Activated B cell treated with CpG ODN at 0.5 μM for 24 hours (primary cell): ENCODE measurements around the gene CENPP. TPM values are rescaled to one million over a fixed set of nuclear protein-coding genes. Genes with fewer than 3 reads are reported as not detected.

ENCODE experiments used
- ATAC-seq: fragments of 200-7000 bp; cut with Tn5 transposase; one replicate; pipeline ENCODE4 v1.10.0; 2021; ENCODE audit warnings: low read depth, mild to moderate bottlenecking, moderate library complexity
- CTCF ChIA-PET: fragments of 350-600 bp; sonication (Branson Sonifier 250); formaldehyde crosslinking; loops from one replicate; lab custom pipeline; 2021; ENCODE audit warnings: antibody characterized with exemption; lab: Charles Lee
- POLR2A ChIA-PET: fragments of 350-600 bp; sonication (Branson Sonifier 250); formaldehyde crosslinking; loops from one replicate; lab custom pipeline; 2021; ENCODE audit warnings: antibody characterized with exemption; lab: Charles Lee
- DNase-seq: peaks from one replicate; pipeline ENCODE4 v3.0.0; 2022
- H3K27ac Mint-ChIP-seq: one replicate; pipeline ENCODE4 v1.8.0; 2020; ENCODE audit warnings: mixed read lengths
- H3K27me3 Mint-ChIP-seq: one replicate; pipeline ENCODE4 v1.8.0; 2021; ENCODE audit warnings: mixed read lengths
- H3K36me3 Mint-ChIP-seq: one replicate; pipeline ENCODE4 v1.8.0; 2021; ENCODE audit warnings: low read depth, mixed read lengths
- H3K4me1 Mint-ChIP-seq: one replicate; pipeline ENCODE4 v1.8.0; 2021; ENCODE audit warnings: mixed read lengths
- H3K4me3 Mint-ChIP-seq: one replicate; pipeline ENCODE4 v1.8.0; 2020; ENCODE audit warnings: mild to moderate bottlenecking, mixed read lengths
- H3K9me3 Mint-ChIP-seq: one replicate; pipeline ENCODE4 v1.8.0; 2020; ENCODE audit warnings: mixed read lengths
- intact Hi-C: fragments of 100-400 bp; cut with micrococcal nuclease; formaldehyde crosslinking; loops from one replicate; pipeline ENCODE4 v1.15.1; 2024
- total RNA-seq: library from RNA; stranded (reverse); gene quantifications from 2 replicates; pipeline ENCODE4 v1.2.3, GENCODE V29; 2022
- TF ChIP-seq, protein P1 (sequence below): fragments of 200-600 bp; IDR thresholded peaks from one replicate; pipeline ENCODE4 v1.8.0; 2022; ENCODE audit warnings: antibody characterized with exemption, mild to moderate bottlenecking

The CENPP gene
- total RNA-seq, 1 donor from 2014 or later = 5.7 TPM

DNA sequence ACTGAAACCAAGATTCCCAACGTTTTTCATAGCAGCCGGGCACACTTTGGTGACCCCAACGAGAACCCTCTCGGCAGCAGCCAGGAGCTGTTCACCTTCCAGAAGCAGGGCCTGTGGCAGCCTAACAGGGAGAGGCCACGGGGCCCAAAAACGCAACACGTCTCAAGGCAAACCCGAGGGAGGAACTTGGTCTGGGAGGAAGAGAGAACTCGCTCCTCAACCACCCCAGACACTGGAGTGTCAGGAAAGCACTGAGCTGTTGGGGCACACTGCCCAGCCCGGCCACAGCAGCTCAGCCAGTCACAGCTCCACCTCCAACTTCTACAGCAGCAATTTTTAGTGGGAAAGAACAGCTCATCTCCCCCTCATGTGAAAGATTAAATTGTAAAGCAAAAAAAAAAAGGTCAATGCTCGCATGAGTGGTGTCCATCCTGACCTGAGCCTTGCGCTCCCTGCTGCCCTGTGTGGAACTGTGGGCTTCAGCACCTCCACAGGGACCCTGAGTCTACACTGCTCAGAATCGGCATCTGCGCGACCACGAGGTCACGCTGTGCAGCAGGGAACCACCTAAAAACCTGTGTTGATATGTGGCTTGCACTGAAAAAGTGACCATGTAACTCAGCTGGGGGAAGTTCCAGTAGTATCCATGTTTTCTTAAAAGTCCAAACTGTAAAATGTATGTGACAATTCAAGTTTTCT lies 289.2 kb downstream of the CENPP start:
- no peaks in the 10 kb centered on the region for H3K9me3 Mint-ChIP-seq
- H3K27ac Mint-ChIP-seq = no peak overlapping the region
- H3K4me3 Mint-ChIP-seq = no peak overlapping the region
- H3K36me3 Mint-ChIP-seq = peaks cover 85% of the 10 kb centered on the region
- ATAC-seq = no peak
- POLR2A ChIA-PET = no interaction called here
- no peaks in the 10 kb centered on the region for H3K4me1 Mint-ChIP-seq
- TF ChIP-seq, protein P1, sequence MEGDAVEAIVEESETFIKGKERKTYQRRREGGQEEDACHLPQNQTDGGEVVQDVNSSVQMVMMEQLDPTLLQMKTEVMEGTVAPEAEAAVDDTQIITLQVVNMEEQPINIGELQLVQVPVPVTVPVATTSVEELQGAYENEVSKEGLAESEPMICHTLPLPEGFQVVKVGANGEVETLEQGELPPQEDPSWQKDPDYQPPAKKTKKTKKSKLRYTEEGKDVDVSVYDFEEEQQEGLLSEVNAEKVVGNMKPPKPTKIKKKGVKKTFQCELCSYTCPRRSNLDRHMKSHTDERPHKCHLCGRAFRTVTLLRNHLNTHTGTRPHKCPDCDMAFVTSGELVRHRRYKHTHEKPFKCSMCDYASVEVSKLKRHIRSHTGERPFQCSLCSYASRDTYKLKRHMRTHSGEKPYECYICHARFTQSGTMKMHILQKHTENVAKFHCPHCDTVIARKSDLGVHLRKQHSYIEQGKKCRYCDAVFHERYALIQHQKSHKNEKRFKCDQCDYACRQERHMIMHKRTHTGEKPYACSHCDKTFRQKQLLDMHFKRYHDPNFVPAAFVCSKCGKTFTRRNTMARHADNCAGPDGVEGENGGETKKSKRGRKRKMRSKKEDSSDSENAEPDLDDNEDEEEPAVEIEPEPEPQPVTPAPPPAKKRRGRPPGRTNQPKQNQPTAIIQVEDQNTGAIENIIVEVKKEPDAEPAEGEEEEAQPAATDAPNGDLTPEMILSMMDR = no peak
- CTCF ChIA-PET = no interaction called here
- H3K27me3 Mint-ChIP-seq = no peaks in the 10 kb centered on the region
- intact Hi-C loops = no loop called here
- DNase-seq = no peak

DNA sequence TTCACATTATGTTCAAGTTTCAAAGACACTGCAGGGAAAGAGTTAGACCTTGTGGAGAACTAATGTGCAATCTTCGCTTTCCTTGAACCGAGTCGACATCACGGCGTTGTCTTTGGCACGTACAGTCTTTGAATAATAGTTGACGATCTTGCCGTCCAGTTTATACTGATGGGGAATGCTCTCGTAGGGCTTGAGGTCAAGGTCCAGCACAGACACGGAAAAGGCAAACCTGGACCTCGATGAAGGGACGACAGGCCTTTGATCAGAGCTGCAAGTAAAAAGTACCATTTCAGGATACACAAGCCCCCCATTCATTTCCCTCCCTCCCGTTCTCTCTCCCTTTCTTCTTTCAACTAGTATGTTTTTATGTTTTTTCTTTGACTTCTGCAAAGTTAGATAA lies 290.0 kb downstream of the CENPP start:
- H3K9me3 Mint-ChIP-seq = no peaks in the 10 kb centered on the region
- no peak overlapping the region for H3K27ac Mint-ChIP-seq
- CTCF ChIA-PET = no interaction called here
- H3K4me3 Mint-ChIP-seq = no peak overlapping the region
- no peaks in the 10 kb centered on the region for H3K4me1 Mint-ChIP-seq
- peaks cover 90% of the 10 kb centered on the region for H3K36me3 Mint-ChIP-seq
- POLR2A ChIA-PET = no interaction called here
- DNase-seq (no peak), ATAC-seq (no peak)
- no peaks in the 10 kb centered on the region for H3K27me3 Mint-ChIP-seq
- intact Hi-C loops = no loop called here
- TF ChIP-seq, protein P1 = no peak

DNA sequence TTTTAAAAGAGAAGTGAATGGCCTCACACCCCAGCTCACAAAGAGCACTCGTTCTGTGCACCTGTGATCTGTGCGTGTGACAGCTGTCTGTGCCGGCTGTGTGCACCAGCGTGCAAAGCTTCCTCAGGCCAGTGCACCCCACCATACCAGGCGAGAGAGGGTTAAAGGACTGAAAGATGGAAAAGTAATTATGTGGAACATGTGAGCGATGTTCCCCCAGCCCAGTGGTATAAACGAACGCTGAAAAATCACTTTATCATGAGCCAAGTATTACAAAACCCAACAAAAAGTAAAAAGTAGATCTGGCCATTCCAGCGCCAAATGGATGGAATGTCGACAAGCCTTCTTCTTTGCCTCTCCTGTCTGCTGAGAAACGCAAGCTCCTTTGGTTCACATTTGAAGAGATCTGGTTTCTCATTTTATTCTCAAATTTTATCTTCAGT lies 290.5 kb downstream of the CENPP start:
- Mint-ChIP-seq H3K27ac (no peak overlapping the region), H3K4me3 (no peak overlapping the region), H3K9me3 (no peaks in the 10 kb centered on the region), H3K27me3 (no peaks in the 10 kb centered on the region), H3K4me1 (no peaks in the 10 kb centered on the region), H3K36me3 (peaks cover 87% of the 10 kb centered on the region)
- no peak for ATAC-seq
- TF ChIP-seq, protein P1 = no peak
- intact Hi-C loops = no loop called here
- ChIA-PET POLR2A (no interaction called here), CTCF (no interaction called here)
- no peak for DNase-seq

DNA sequence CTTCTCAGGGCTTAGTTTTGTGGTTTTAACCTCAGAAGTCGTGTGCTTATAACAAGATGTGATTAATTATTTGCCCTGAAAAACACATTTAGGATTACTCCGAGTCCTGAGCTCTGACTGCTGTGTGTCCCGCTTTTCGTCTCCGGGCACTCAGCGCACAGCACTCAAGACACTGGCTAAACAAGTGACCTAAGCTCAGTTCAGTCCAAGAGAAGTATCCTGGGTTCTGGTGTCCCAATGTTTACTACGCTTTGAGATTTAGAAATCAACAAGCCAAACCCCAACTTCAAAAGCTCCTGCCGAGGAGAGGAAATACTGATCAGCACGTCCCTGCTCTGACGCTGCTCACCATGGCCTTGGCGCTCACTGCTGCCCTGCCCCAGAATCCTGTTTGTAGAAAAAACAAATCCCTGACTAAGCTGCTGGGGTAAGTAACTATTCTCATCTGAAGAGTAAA lies 290.9 kb downstream of the CENPP start:
- peaks cover 86% of the 10 kb centered on the region for H3K36me3 Mint-ChIP-seq
- POLR2A ChIA-PET = no interaction called here
- no peaks in the 10 kb centered on the region for H3K9me3 Mint-ChIP-seq
- no peaks in the 10 kb centered on the region for H3K27me3 Mint-ChIP-seq
- no peak overlapping the region for H3K4me3 Mint-ChIP-seq
- ATAC-seq (no peak), DNase-seq (no peak)
- TF ChIP-seq, protein P1 = no peak
- H3K27ac Mint-ChIP-seq = no peak overlapping the region
- intact Hi-C loops = no loop called here
- H3K4me1 Mint-ChIP-seq = no peaks in the 10 kb centered on the region
- CTCF ChIA-PET = no interaction called here

DNA sequence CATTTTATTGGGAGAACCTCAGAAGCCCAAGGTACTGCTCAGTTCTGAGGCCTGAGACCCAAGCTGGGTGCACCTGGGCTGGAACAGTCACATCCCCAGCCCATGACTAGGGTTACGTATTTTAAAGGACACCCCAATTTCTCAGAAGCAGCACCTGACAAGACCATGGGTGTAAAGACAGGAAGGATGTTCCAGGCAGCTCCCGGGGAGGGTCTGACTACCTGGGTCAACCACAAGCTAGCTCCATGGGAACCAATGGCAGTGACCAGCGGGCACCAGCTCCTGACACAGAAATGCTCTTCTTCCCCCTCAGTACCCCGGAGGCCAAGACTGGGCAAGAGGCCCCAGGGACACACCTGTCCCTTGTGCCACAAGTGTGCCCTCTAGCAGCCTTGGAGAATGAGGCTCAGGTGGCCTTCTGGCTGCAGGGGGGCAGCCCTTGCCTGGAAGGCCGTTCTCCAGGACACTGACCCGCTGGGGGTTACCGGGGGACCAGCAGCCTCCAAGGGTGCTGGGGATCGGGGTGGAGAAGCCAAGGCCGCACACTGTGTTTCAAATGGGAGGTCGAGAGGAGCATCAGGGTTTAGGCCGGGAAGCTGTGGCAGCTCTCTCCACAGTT lies 291.6 kb downstream of the CENPP start:
- DNase-seq (no peak), ATAC-seq (no peak)
- H3K27ac Mint-ChIP-seq = no peak overlapping the region
- CTCF ChIA-PET = no interaction called here
- POLR2A ChIA-PET = no interaction called here
- intact Hi-C loops = no loop called here
- H3K27me3 Mint-ChIP-seq = no peaks in the 10 kb centered on the region
- no peaks in the 10 kb centered on the region for H3K4me1 Mint-ChIP-seq
- TF ChIP-seq, protein P1 = no peak
- no peaks in the 10 kb centered on the region for H3K9me3 Mint-ChIP-seq
- H3K36me3 Mint-ChIP-seq = peaks cover 84% of the 10 kb centered on the region
- no peak overlapping the region for H3K4me3 Mint-ChIP-seq
